Endothelial cell (in vitro differentiated cells): ENCODE data around the gene UMAD1. TPM values are rescaled to one million over a fixed set of nuclear protein-coding genes. Genes with fewer than 3 reads are reported as not detected.

Source experiments
- DNase-seq: peaks from one replicate; pipeline ENCODE4 v3.0.0; 2021; ENCODE audit warnings: low spot score
- H3K27ac Mint-ChIP-seq: one replicate; pipeline ENCODE4 v1.8.0; 2021; ENCODE audit warnings: mixed read lengths, inconsistent platforms; ENCODE audit not compliant: unreplicated experiment
- H3K27me3 Mint-ChIP-seq: one replicate; pipeline ENCODE4 v1.8.0; 2021; ENCODE audit warnings: mild to moderate bottlenecking, moderate library complexity, mixed read lengths, inconsistent platforms; ENCODE audit not compliant: unreplicated experiment
- H3K36me3 Mint-ChIP-seq: one replicate; pipeline ENCODE4 v1.8.0; 2021; ENCODE audit warnings: mild to moderate bottlenecking, low read depth, mixed read lengths, inconsistent platforms; ENCODE audit not compliant: unreplicated experiment
- H3K4me1 Mint-ChIP-seq: one replicate; pipeline ENCODE4 v1.8.0; 2021; ENCODE audit warnings: mild to moderate bottlenecking, mixed read lengths, inconsistent platforms; ENCODE audit not compliant: unreplicated experiment
- H3K4me3 Mint-ChIP-seq: one replicate; pipeline ENCODE4 v1.8.0; 2021; ENCODE audit warnings: mild to moderate bottlenecking, mixed read lengths, inconsistent platforms; ENCODE audit not compliant: unreplicated experiment
- H3K9me3 Mint-ChIP-seq: one replicate; pipeline ENCODE4 v1.8.0; 2021; ENCODE audit warnings: mixed read lengths, inconsistent platforms; ENCODE audit not compliant: unreplicated experiment
- CTCF ChIP-seq: fragments of 200-600 bp; sonication (generic); IDR thresholded peaks from one replicate; pipeline ENCODE4 v1.5.0; 2021; ENCODE audit warnings: antibody characterized with exemption; ENCODE audit not compliant: unreplicated experiment
- total RNA-seq: library from RNA; stranded (reverse); fragmentation: NEBNext Ultra II Directional; extraction: Animal tissue kit (Norgen Biotek cat#: 25700); gene quantifications from one replicate; pipeline ENCODE4 v1.2.1, GENCODE V29; 2021; ENCODE audit not compliant: unreplicated experiment

UMAD1 gene
- total RNA-seq, 1 donor from 2014 or later = 5.7 TPM

- TF ChIP-seq CTCF = no peak
- peaks cover 6% of the 10 kb centered on the region for H3K4me1 Mint-ChIP-seq
- H3K36me3 Mint-ChIP-seq = no peaks in the 10 kb centered on the region
- DNase-seq = no peak
- no peak overlapping the region for H3K4me3 Mint-ChIP-seq
- no peak overlapping the region for H3K27ac Mint-ChIP-seq
- no peaks in the 10 kb centered on the region for H3K27me3 Mint-ChIP-seq
- H3K9me3 Mint-ChIP-seq = no peaks in the 10 kb centered on the region
Measured at GRCh38 chr7:7756577-7756976, 116.0 kb downstream of the UMAD1 start.

- no peaks in the 10 kb centered on the region for H3K9me3 Mint-ChIP-seq
- TF ChIP-seq CTCF = no peak
- peaks cover 1% of the 10 kb centered on the region for H3K27me3 Mint-ChIP-seq
- H3K4me1 Mint-ChIP-seq = peaks cover 6% of the 10 kb centered on the region
- H3K36me3 Mint-ChIP-seq = no peaks in the 10 kb centered on the region
- H3K27ac Mint-ChIP-seq = no peak overlapping the region
- no peak for DNase-seq
- no peak overlapping the region for H3K4me3 Mint-ChIP-seq
Measured at GRCh38 chr7:7757576-7757975, 117.0 kb downstream of the UMAD1 start.

GRCh38 chr7:7761340-7761973, 120.9 kb downstream of the UMAD1 start:
- Mint-ChIP-seq H3K4me3 (no peak overlapping the region), H3K4me1 (peaks cover 6% of the 10 kb centered on the region), H3K27ac (no peak overlapping the region), H3K27me3 (peaks cover 1% of the 10 kb centered on the region), H3K36me3 (no peaks in the 10 kb centered on the region), H3K9me3 (no peaks in the 10 kb centered on the region)
- no peak for DNase-seq
- no peak for TF ChIP-seq CTCF

GRCh38 chr7:7761974-7762779, 121.6 kb downstream of the UMAD1 start:
- no peaks in the 10 kb centered on the region for H3K36me3 Mint-ChIP-seq
- no peak overlapping the region for H3K4me3 Mint-ChIP-seq
- no peak overlapping the region for H3K27ac Mint-ChIP-seq
- no peaks in the 10 kb centered on the region for H3K9me3 Mint-ChIP-seq
- H3K27me3 Mint-ChIP-seq = peaks cover 1% of the 10 kb centered on the region
- no peak for TF ChIP-seq CTCF
- H3K4me1 Mint-ChIP-seq = peaks cover 6% of the 10 kb centered on the region
- DNase-seq = no peak
